Neural cell (in vitro differentiated cells): ENCODE data around the gene DOCK2. TPM values are rescaled to one million over a fixed set of nuclear protein-coding genes. Genes with fewer than 3 reads are reported as not detected.

Source experiments
- H2AFZ ChIP-seq: fragments of 200-600, 300-800 bp; sonication (generic), shearing (Covaris generic); 2 replicates; pipeline ENCODE4 v1.6.0; 2014; ENCODE audit warnings: low read depth, mild to moderate bottlenecking, antibody characterized with exemption, low read length, moderate library complexity
- H3F3A ChIP-seq: fragments of 200-600 bp; shearing (Covaris generic); 2 replicates; pipeline ENCODE4 v1.6.1; 2016; ENCODE audit warnings: mild to moderate bottlenecking, moderate library complexity, mixed read lengths, antibody characterized with exemption, low read length; ENCODE audit not compliant: insufficient read depth, poor library complexity, severe bottlenecking
- H3K27ac ChIP-seq: fragments of 200-600, 300-800 bp; sonication (generic), shearing (Covaris generic); 2 replicates; pipeline ENCODE4 v1.5.1; 2014; ENCODE audit warnings: mild to moderate bottlenecking, low read length, moderate library complexity
- H3K27me3 ChIP-seq: fragments of 300-800, 200-600 bp; sonication (generic), shearing (Covaris generic); 2 replicates; pipeline ENCODE4 v1.6.0; 2014; ENCODE audit warnings: mild to moderate bottlenecking, low read depth, low read length, moderate library complexity; ENCODE audit not compliant: insufficient read depth
- H3K36me3 ChIP-seq: fragments of 300-800, 200-600 bp; sonication (generic), shearing (Covaris generic); 2 replicates; pipeline ENCODE4 v1.5.1; 2014; ENCODE audit warnings: mild to moderate bottlenecking, antibody characterized with exemption, low read length, moderate library complexity; ENCODE audit not compliant: insufficient read depth
- H3K4me2 ChIP-seq: fragments of 300-800, 200-600 bp; sonication (generic), shearing (Covaris generic); 2 replicates; pipeline ENCODE4 v1.6.0; 2014; ENCODE audit warnings: mild to moderate bottlenecking, low read length
- H3K4me3 ChIP-seq: fragments of 300-800, 200-600 bp; sonication (generic), shearing (Covaris generic); 2 replicates; pipeline ENCODE4 v1.5.1; 2014; ENCODE audit warnings: mild to moderate bottlenecking, low read length, moderate library complexity
- H3K79me2 ChIP-seq: fragments of 200-600 bp; shearing (Covaris generic); replicated peaks from 2 replicates; pipeline ENCODE4 v1.6.0; 2014; ENCODE audit warnings: mild to moderate bottlenecking, low read length, moderate library complexity; ENCODE audit not compliant: insufficient read depth
- H3K9ac ChIP-seq: fragments of 300-800, 200-600 bp; sonication (generic), shearing (Covaris generic); 2 replicates; pipeline ENCODE4 v1.6.1; 2016; ENCODE audit warnings: mild to moderate bottlenecking, low read length, mixed read lengths
- H3K9me2 ChIP-seq: fragments of 200-600 bp; shearing (Covaris generic); 2 replicates; pipeline ENCODE4 v1.6.1; 2016; ENCODE audit warnings: mild to moderate bottlenecking, low read length, mixed read lengths; ENCODE audit not compliant: insufficient read depth
- H3K9me3 ChIP-seq: fragments of 200-600, 300-800 bp; sonication (generic), shearing (Covaris generic); 2 replicates; pipeline ENCODE4 v1.6.1; 2016; ENCODE audit warnings: mild to moderate bottlenecking, mixed run types, low read length, moderate library complexity, mixed read lengths
- H4K20me1 ChIP-seq: fragments of 200-600 bp; shearing (Covaris generic); 2 replicates; pipeline ENCODE4 v1.6.1; 2016; ENCODE audit warnings: mild to moderate bottlenecking, mixed run types; ENCODE audit not compliant: insufficient read depth
- CTCF ChIP-seq: fragments of 450-650 bp; IDR thresholded peaks from 2 replicates; pipeline ENCODE4 v1.5.1; 2014; ENCODE audit warnings: antibody characterized with exemption, mild to moderate bottlenecking, moderate library complexity; ENCODE audit not compliant: poor library complexity, severe bottlenecking
- EP300 ChIP-seq: fragments of 450-650 bp; conservative IDR thresholded peaks from 2 replicates; pipeline ENCODE4 v1.6.1; 2014; ENCODE audit warnings: antibody characterized with exemption, mild to moderate bottlenecking, moderate library complexity; ENCODE audit not compliant: poor library complexity, severe bottlenecking
- EZH2 ChIP-seq: fragments of 200-600, 300-800 bp; shearing (Covaris generic), sonication (generic); IDR thresholded peaks from 2 replicates; pipeline ENCODE4 v1.6.1; 2014; ENCODE audit warnings: antibody characterized with exemption, low read length, borderline replicate concordance, mild to moderate bottlenecking; ENCODE audit not compliant: insufficient read depth, poor library complexity, severe bottlenecking
- MXI1 ChIP-seq: fragments of 450-650 bp; conservative IDR thresholded peaks from 2 replicates; pipeline ENCODE4 v1.6.1; 2014; ENCODE audit warnings: antibody characterized with exemption, mild to moderate bottlenecking; ENCODE audit not compliant: poor library complexity, severe bottlenecking
- POLR2AphosphoS5 ChIP-seq: IDR thresholded peaks from 2 replicates; pipeline ENCODE4 v1.6.1; 2012
- RAD21 ChIP-seq: fragments of 450-650 bp; conservative IDR thresholded peaks from 2 replicates; pipeline ENCODE4 v1.6.1; 2014; ENCODE audit warnings: antibody characterized with exemption, mild to moderate bottlenecking, moderate library complexity
- REST ChIP-seq: IDR thresholded peaks from 2 replicates; pipeline ENCODE4 v1.6.1; 2012; ENCODE audit warnings: borderline replicate concordance
- SMC3 ChIP-seq: fragments of 450-650 bp; conservative IDR thresholded peaks from 2 replicates; pipeline ENCODE4 v1.6.1; 2014; ENCODE audit warnings: antibody characterized with exemption, mild to moderate bottlenecking, moderate library complexity; ENCODE audit not compliant: poor library complexity
- TAF1 ChIP-seq: IDR thresholded peaks from 2 replicates; pipeline ENCODE4 v1.6.1; 2012; ENCODE audit warnings: low read depth
- polyA plus RNA-seq: library from polyadenylated mRNA; depleted of rRNA; stranded (reverse); fragments of >200 nt; gene quantifications from 2 replicates; pipeline ENCODE4 v1.2.3, GENCODE V29; 2014

Gene DOCK2
- polyA plus RNA-seq, 1 donor from 2014 or later = 0.15 TPM

GRCh38 chr5:169848271-169848670, 211.2 kb downstream of the DOCK2 start:
- Histone ChIP-seq H3K4me3 (no peak overlapping the region), H3K9ac (no peak overlapping the region), H3K27me3 (no peaks in the 10 kb centered on the region), H3K36me3 (no peaks in the 10 kb centered on the region), H3K4me2 (no peak overlapping the region), H4K20me1 (no peaks in the 10 kb centered on the region), H2AFZ (no peak overlapping the region), H3K27ac (no peak overlapping the region), H3F3A (no peaks in the 10 kb centered on the region), H3K79me2 (no peaks in the 10 kb centered on the region), H3K9me2 (no peaks in the 10 kb centered on the region), H3K9me3 (no peaks in the 10 kb centered on the region)
- no peak for TF ChIP-seq EP300
- TF ChIP-seq MXI1 = no peak
- no peak for TF ChIP-seq EZH2
- TF ChIP-seq RAD21 = no peak
- TF ChIP-seq REST = no peak
- TF ChIP-seq CTCF = no peak
- TF ChIP-seq POLR2AphosphoS5 = no peak
- TF ChIP-seq SMC3 = no peak
- no peak for TF ChIP-seq TAF1

GRCh38 chr5:169848792-169849191, 211.7 kb downstream of the DOCK2 start:
- H3K79me2 ChIP-seq = no peaks in the 10 kb centered on the region
- no peaks in the 10 kb centered on the region for H3K27me3 ChIP-seq
- no peak overlapping the region for H3K9ac ChIP-seq
- no peaks in the 10 kb centered on the region for H3K9me2 ChIP-seq
- no peaks in the 10 kb centered on the region for H4K20me1 ChIP-seq
- no peak overlapping the region for H3K27ac ChIP-seq
- no peaks in the 10 kb centered on the region for H3K36me3 ChIP-seq
- H3K9me3 ChIP-seq = no peaks in the 10 kb centered on the region
- no peaks in the 10 kb centered on the region for H3F3A ChIP-seq
- no peak overlapping the region for H3K4me3 ChIP-seq
- no peak overlapping the region for H3K4me2 ChIP-seq
- no peak overlapping the region for H2AFZ ChIP-seq
- TF ChIP-seq EP300 = no peak
- no peak for TF ChIP-seq TAF1
- TF ChIP-seq POLR2AphosphoS5 = no peak
- TF ChIP-seq CTCF = no peak
- no peak for TF ChIP-seq SMC3
- TF ChIP-seq EZH2 = no peak
- no peak for TF ChIP-seq RAD21
- TF ChIP-seq MXI1 = no peak
- TF ChIP-seq REST = no peak
